ENCODE data around the gene SCFD2. TPM values are rescaled to one million over a fixed set of nuclear protein-coding genes. Genes with fewer than 3 reads are reported as not detected.

SCFD2 gene
- total and polyA plus RNA-seq, 10 of the 15 experiments (the other 5 are each of a cell fraction or from before 2014, with no cell fraction given), result 4.8 to 37.6 (median 24.9) TPM

- TF ChIP-seq ZNF687 (IDR thresholded peaks at IDR 0.05), result no peak
Measured at GRCh38 chr4:52892880-52893279, 473.0 kb downstream of the SCFD2 start (continued).

DNA sequence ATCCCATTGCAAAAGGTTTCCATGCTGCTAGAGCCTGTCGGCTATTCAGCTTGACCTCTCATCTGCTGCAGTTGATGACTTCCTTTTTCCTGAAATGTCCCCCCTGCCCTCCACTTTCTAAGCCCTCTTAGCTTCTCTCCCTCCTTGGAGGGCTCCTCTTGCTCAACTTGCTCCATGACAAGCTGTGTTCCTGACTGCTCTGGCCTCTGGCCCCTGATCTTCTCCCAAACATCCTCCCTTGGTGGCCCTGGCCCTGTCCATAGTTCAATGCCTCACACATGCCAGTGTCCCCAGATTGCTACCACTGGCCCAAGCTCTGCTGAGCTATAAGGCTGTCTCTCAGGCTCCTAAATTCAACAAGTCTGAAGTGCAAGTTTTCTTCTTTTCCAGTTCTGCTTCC, 474.1 kb downstream of the SCFD2 start:
- Histone ChIP-seq H3K4me2 (ENCODE audit: control insufficient read depth, insufficient read depth) (no peak overlapping the region), H2AFZ (ENCODE audit: control insufficient read depth, low read depth, low read length) (no peak overlapping the region), H3K36me3 (ENCODE audit: control insufficient read depth in 2 of 2, insufficient read depth in 2 of 2, low read length in 1 of 2) (no peaks in the 10 kb centered on the region), H3K4me3 (no peak overlapping the region), H3K9ac (ENCODE audit: control insufficient read depth, insufficient read depth, low read length) (no peak overlapping the region), H4K20me1 (ENCODE audit: control insufficient read depth, insufficient read depth) (no peaks in the 10 kb centered on the region), H3K9me3 (replicated peaks; ENCODE audit: control insufficient read depth, insufficient read depth, low read length) (no peaks in the 10 kb centered on the region; the same call in 2 of the 3 replicates), H3K27ac (ENCODE audit: control insufficient read depth, insufficient read depth) (no peak overlapping the region), H3K27me3 (replicated peaks in 1 of 2; ENCODE audit: control insufficient read depth in 2 of 2, insufficient read depth in 2 of 2, low read length in 1 of 2) (no peaks in the 10 kb centered on the region), H3K4me1 (ENCODE audit: control insufficient read depth, insufficient read depth, low read length) (no peaks in the 10 kb centered on the region), H3K79me2 (ENCODE audit: control insufficient read depth, insufficient read depth, low read length) (no peaks in the 10 kb centered on the region)
- in situ Hi-C loops (cut with MboI), result no loop called here
- WGBS (ENCODE audit: insufficient coverage, insufficient replicate concordance, low lambda C conversion rate, missing lambda C conversion rate), result 87% methylated on average over 1 of the region's 1 CpG
- ATAC-seq (no peak), FAIRE-seq (no peak), DNase-seq (ENCODE audit: low read depth, low spot score) (no peak)
- TF ChIP-seq, protein P1, sequence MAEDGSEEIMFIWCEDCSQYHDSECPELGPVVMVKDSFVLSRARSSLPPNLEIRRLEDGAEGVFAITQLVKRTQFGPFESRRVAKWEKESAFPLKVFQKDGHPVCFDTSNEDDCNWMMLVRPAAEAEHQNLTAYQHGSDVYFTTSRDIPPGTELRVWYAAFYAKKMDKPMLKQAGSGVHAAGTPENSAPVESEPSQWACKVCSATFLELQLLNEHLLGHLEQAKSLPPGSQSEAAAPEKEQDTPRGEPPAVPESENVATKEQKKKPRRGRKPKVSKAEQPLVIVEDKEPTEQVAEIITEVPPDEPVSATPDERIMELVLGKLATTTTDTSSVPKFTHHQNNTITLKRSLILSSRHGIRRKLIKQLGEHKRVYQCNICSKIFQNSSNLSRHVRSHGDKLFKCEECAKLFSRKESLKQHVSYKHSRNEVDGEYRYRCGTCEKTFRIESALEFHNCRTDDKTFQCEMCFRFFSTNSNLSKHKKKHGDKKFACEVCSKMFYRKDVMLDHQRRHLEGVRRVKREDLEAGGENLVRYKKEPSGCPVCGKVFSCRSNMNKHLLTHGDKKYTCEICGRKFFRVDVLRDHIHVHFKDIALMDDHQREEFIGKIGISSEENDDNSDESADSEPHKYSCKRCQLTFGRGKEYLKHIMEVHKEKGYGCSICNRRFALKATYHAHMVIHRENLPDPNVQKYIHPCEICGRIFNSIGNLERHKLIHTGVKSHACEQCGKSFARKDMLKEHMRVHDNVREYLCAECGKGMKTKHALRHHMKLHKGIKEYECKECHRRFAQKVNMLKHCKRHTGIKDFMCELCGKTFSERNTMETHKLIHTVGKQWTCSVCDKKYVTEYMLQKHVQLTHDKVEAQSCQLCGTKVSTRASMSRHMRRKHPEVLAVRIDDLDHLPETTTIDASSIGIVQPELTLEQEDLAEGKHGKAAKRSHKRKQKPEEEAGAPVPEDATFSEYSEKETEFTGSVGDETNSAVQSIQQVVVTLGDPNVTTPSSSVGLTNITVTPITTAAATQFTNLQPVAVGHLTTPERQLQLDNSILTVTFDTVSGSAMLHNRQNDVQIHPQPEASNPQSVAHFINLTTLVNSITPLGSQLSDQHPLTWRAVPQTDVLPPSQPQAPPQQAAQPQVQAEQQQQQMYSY (CRISPR knock-in tag; IDR thresholded peaks at IDR 0.05), result no peak
- TF ChIP-seq SMAD1 (IDR thresholded peaks at IDR 0.05; ENCODE audit: low read depth, partially characterized antibody) (no peak), TCF12 (IDR thresholded peaks at IDR 0.05; ENCODE audit: low read depth, low read length) (no peak), WRNIP1 (IDR thresholded peaks at IDR 0.05; ENCODE audit: borderline replicate concordance, low read depth, low read length) (no peak), ZNF687 (IDR thresholded peaks at IDR 0.05) (no peak), ZBED1 (IDR thresholded peaks at IDR 0.05; ENCODE audit: borderline replicate concordance) (no peak)
- RAD21 ChIA-PET (ENCODE audit: unreplicated experiment), result no interaction called here
- intact Hi-C loops (cut with micrococcal nuclease; ENCODE audit: unreplicated experiment), result no loop called here
- BruUV-seq (replicated peaks), result no TSS peak
- SMC1A ChIA-PET (ENCODE audit: uncharacterized antibody, unreplicated experiment), result interaction anchor here (1.3 kb wide), 1 partner anchor 17 kb away, joined by 3 read pairs; no protein-coding TSS in a partner anchor
- CTCF ChIA-PET, result interaction anchor here (2.4 kb wide), 1 partner anchor 20 kb away, joined by 8 read pairs; no protein-coding TSS in a partner anchor
- POLR2A ChIA-PET, result no interaction called here
